Activated CD4-positive, alpha-beta T cell treated with anti-CD3 and anti-CD28 coated beads, Interleukin-2, amount 10 ng/mL, durations not matched to agents 7 days and 5 days (primary cell): ENCODE measurements around the gene SUOX. TPM values are rescaled to one million over a fixed set of nuclear protein-coding genes. Genes with fewer than 3 reads are reported as not detected.
"Not testable (repeated sequence)": the region's sequence is repeated elsewhere in the genome, so short reads cannot be mapped to it uniquely, and the experiment has no call there.

ENCODE experiments used
- CTCF ChIA-PET: fragments of 350-600 bp; sonication (Branson Sonifier 250); formaldehyde crosslinking; loops from one replicate; lab custom pipeline; 2021; ENCODE audit warnings: antibody characterized with exemption; lab: Charles Lee
- POLR2A ChIA-PET: fragments of 350-600 bp; sonication (Branson Sonifier 250); formaldehyde crosslinking; loops from one replicate; lab custom pipeline; 2021; ENCODE audit warnings: antibody characterized with exemption; lab: Charles Lee
- DNase-seq: peaks from one replicate; pipeline ENCODE4 v3.0.0-alpha.2; 2020
- H3K27ac Mint-ChIP-seq: one replicate; pipeline ENCODE4 v1.8.0; 2021; ENCODE audit warnings: mild to moderate bottlenecking, moderate library complexity, mixed read lengths
- H3K27me3 Mint-ChIP-seq: one replicate; pipeline ENCODE4 v1.8.0; 2021; ENCODE audit warnings: mixed read lengths
- H3K36me3 Mint-ChIP-seq: one replicate; pipeline ENCODE4 v1.8.0; 2021; ENCODE audit warnings: low read depth, mixed read lengths
- H3K4me1 Mint-ChIP-seq: one replicate; pipeline ENCODE4 v1.8.0; 2021; ENCODE audit warnings: mixed read lengths
- H3K4me3 Mint-ChIP-seq: one replicate; pipeline ENCODE4 v1.8.0; 2021; ENCODE audit warnings: mild to moderate bottlenecking, moderate library complexity, mixed read lengths
- H3K9me3 Mint-ChIP-seq: one replicate; pipeline ENCODE4 v1.8.0; 2021; ENCODE audit warnings: mixed read lengths
- total RNA-seq, 2 experiments: library from RNA; stranded (reverse); gene quantifications; one replicate each; pipeline ENCODE4 v1.2.3, GENCODE V29; 2021

The SUOX gene
- total RNA-seq, 2 experiments from 2014 or later: 2.4 to 3.5 TPM

DNA sequence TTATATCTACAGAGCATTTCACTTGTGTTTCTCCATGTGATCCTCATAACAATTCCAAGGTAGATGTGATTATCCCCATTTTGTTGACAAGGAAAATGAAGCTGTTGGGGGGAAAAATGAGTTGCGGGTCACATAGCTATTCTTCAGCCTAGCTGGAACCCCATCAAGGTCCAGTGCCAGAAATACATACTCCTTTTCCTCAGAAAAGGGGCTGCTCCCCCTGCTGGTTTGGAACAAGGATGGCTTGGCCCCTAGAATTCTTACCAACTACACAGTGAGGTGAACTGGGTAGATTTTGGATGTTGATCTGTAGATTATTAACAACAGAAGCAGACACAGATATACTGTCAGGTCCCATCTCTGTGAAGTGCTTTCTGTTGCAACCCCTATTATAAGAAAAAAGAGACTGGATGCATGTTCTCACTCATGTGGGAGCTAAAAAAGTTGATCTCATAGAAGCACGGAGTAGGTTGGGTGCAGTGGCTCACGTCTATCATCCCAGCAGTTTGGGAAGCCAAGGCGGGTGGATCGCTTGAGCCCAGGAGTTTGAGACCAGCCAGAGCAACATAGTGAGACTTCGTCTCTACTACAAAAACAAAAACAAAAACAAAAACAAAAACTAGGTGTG lies 32.7 kb downstream of the SUOX start:
- Mint-ChIP-seq H3K4me3 (no peak overlapping the region), H3K9me3 (no peaks in the 10 kb centered on the region), H3K36me3 (peaks cover 61% of the 10 kb centered on the region), H3K4me1 (peaks cover 52% of the 10 kb centered on the region), H3K27ac (no peak overlapping the region), H3K27me3 (no peaks in the 10 kb centered on the region)
- ChIA-PET CTCF (interaction anchor here (0.6 to 1.7 kb wide), 14 partner anchors 9 to 711 kb away, joined by 3 to 11 read pairs (median 4); partner anchors contain the start of genes IKZF4, RAB5B and SUOX), POLR2A (no interaction called here)
- peak; percentile 67 for DNase-seq

DNA sequence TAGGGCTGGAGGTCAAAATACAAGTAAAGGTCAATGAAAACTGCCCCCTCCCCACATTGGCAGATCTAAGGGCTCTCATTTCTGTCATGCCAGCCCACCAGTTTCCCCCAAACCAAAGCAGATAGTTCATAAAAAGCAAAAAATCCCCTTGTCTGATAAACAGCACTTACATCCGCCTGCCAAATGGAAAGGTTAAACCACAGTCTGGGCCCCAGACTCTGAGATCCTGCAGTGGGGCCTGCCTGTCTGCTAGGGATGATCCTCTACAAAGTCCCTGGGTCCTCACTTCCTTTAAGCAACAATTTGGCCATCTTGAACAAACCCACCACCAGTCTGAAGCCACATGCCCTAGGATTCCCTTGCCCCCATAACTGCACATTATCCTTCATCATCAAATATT lies 34.9 kb downstream of the SUOX start:
- Mint-ChIP-seq H3K27ac (peak overlapping the region; percentile 2), H3K4me3 (no peak overlapping the region), H3K27me3 (no peaks in the 10 kb centered on the region), H3K9me3 (no peaks in the 10 kb centered on the region), H3K4me1 (peaks cover 48% of the 10 kb centered on the region), H3K36me3 (peaks cover 54% of the 10 kb centered on the region)
- POLR2A ChIA-PET: no interaction called here
- CTCF ChIA-PET: interaction anchor here (1.1 to 1.2 kb wide), 2 partner anchors 8 to 9 kb away, joined by 3 to 4 read pairs; no protein-coding TSS in a partner anchor
- DNase-seq: no peak

DNA sequence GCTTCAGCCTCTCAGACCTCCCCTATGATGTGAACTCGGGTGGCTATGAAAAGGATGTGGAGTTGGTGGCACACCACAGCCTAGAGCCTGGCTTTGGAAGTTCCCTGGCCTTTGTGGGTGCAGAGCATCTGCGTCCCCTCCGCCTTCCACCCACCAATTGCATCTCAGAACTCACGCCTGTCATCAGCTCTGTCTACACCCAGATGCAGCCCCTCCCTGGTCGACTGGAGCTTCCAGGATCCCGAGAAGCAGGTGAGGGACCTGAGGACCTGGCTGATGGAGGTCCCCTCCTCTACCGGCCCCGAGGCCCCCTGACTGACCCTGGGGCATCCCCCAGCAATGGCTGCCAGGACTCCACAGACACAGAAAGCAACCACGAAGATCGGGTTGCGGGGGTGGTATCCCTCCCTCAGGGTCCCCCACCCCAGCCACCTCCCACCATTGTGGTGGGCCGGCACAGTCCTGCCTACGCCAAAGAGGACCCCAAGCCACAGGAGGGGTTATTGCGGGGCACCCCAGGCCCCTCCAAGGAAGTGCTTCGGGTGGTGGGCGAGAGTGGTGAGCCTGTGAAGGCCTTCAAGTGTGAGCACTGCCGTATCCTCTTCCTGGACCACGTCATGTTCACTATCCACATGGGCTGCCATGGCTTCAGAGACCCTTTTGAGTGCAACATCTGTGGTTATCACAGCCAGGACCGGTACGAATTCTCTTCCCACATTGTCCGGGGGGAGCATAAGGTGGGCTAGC lies 37.7 kb downstream of the SUOX start:
- H3K9me3 Mint-ChIP-seq: no peaks in the 10 kb centered on the region
- no peak overlapping the region for H3K27ac Mint-ChIP-seq
- peaks cover 40% of the 10 kb centered on the region for H3K4me1 Mint-ChIP-seq
- POLR2A ChIA-PET: no interaction called here
- no peak overlapping the region for H3K4me3 Mint-ChIP-seq
- peaks cover 42% of the 10 kb centered on the region for H3K36me3 Mint-ChIP-seq
- no peak for DNase-seq
- CTCF ChIA-PET: interaction anchor here (0.6 kb wide), 1 partner anchor 13 kb away, joined by 3 read pairs; no protein-coding TSS in a partner anchor
- H3K27me3 Mint-ChIP-seq: no peaks in the 10 kb centered on the region

DNA sequence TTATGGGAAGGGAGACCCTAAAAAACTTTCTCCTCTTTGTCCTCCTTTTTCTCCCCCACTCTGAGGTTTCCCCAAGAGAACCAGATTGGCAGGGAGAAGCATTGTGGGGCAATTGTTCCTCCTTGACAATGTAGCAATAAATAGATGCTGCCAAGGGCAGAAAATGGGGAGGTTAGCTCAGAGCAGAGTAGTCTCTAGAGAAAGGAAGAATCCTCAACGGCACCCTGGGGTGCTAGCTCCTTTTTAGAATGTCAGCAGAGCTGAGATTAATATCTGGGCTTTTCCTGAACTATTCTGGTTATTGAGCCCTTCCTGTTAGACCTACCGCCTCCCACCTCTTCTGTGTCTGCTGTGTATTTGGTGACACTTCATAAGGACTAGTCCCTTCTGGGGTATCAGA lies 40.1 kb downstream of the SUOX start:
- Mint-ChIP-seq H3K4me3 (no peak overlapping the region), H3K36me3 (peaks cover 35% of the 10 kb centered on the region), H3K27ac (no peak overlapping the region), H3K27me3 (no peaks in the 10 kb centered on the region), H3K4me1 (peaks cover 48% of the 10 kb centered on the region), H3K9me3 (no peaks in the 10 kb centered on the region)
- DNase-seq: no peak
- POLR2A ChIA-PET: no interaction called here
- CTCF ChIA-PET: interaction anchor here (0.6 to 1.0 kb wide), 3 partner anchors 16 to 152 kb away, joined by 3 to 4 read pairs (median 4); partner anchors contain the start of gene SMARCC2

DNA sequence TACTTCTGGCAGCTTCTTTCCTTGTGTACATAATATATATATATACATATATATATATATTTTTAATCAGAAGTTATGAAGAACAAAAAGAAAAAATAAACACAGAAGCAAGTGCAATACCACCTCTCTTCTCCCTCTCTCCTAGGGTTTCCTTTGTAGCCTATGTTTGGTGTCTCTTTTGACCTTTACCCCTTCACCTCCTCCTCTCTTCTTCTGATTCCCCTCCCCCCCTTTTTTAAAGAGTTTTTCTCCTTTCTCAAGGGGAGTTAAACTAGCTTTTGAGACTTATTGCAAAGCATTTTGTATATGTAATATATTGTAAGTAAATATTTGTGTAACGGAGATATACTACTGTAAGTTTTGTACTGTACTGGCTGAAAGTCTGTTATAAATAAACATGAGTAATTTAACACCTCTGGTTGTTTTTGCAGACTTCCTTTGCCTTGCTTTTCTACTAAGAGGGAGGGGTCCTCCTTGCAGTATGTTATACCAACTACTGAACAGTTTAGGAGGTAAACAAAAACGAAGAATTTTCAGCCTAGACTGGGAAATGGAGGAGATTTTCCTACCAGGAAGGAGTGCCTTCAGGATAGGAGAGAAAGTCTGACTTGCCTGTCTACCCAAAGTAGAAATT lies 41.1 kb downstream of the SUOX start:
- Mint-ChIP-seq H3K4me1 (peaks cover 48% of the 10 kb centered on the region), H3K27me3 (no peaks in the 10 kb centered on the region), H3K9me3 (no peaks in the 10 kb centered on the region), H3K36me3 (peaks cover 35% of the 10 kb centered on the region), H3K4me3 (no peak overlapping the region), H3K27ac (peak overlapping the region; percentile 70)
- no peak for DNase-seq
- POLR2A ChIA-PET: no interaction called here
- CTCF ChIA-PET: interaction anchor here (0.6 to 1.0 kb wide), 2 partner anchors 42 to 151 kb away, joined by 3 to 4 read pairs; partner anchors contain the start of gene SMARCC2

DNA sequence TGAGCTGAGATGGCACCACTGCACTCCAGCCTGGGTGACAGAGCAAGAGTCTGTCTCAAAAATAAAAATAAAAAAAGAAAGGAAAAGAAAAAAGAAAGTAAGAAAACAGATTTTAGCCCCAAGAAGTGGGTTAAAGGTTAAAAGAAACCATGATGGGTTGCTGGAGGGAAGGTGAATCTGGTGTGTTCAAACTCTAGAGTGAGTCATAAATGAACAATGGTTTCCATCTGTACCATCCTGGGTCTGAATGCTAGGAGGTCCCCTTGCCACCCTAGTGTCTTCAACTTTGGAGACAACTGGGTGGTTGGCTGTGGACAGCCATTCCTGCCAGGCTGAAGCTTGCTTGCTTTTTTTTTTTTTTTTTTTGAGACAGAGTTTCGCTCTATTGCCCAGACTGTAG lies 43.1 kb downstream of the SUOX start:
- peak; percentile 16 for DNase-seq
- H3K27ac Mint-ChIP-seq: peak overlapping the region; percentile 99
- H3K4me3 Mint-ChIP-seq: peak overlapping the region; percentile 100
- ChIA-PET POLR2A (interaction anchor here (0.6 to 0.9 kb wide), 2 partner anchors 25 to 320 kb away, joined by 3 to 4 read pairs; no protein-coding TSS in a partner anchor), CTCF (interaction anchor here (0.6 to 1.6 kb wide), 7 partner anchors 8 to 303 kb away, joined by 3 to 6 read pairs (median 4); partner anchors contain the start of gene SUOX)
- H3K27me3 Mint-ChIP-seq: no peaks in the 10 kb centered on the region
- peaks cover 50% of the 10 kb centered on the region for H3K4me1 Mint-ChIP-seq
- H3K36me3 Mint-ChIP-seq: peaks cover 42% of the 10 kb centered on the region
- H3K9me3 Mint-ChIP-seq: no peaks in the 10 kb centered on the region

DNA sequence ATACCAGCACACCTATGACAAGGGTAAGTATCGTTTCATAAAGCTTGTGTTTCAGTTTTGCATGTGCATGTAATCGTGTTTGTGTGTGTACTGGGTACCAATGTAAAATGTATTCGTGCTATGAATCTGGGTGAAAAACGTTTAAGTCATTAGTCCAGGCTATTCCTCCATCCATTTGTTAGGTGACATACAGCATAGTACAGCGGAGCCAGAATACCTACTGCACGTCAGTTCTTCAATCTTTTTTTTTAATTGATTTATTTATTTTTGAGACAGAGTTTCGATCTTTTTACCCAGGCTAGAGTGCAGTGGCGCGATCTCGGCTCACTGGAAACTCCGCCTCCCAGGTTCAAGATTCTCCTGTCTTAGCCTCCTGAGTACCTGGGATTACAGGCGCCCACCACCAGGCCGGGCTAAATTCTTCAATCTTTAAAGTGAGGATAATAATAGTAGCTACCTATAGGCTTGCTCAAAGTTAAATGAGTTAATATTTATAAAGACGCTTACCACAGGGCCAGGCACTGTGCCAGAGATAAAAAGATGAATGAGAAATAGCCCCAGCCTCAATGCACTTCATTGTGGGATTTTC lies 44.0 kb downstream of the SUOX start:
- Mint-ChIP-seq H3K27me3 (no peaks in the 10 kb centered on the region), H3K4me1 (peaks cover 52% of the 10 kb centered on the region), H3K27ac (peak overlapping the region; percentile 99), H3K4me3 (peak overlapping the region; percentile 100), H3K9me3 (no peaks in the 10 kb centered on the region), H3K36me3 (peaks cover 38% of the 10 kb centered on the region)
- ChIA-PET CTCF (interaction anchor here (0.6 to 1.6 kb wide), 6 partner anchors 9 to 304 kb away, joined by 3 to 6 read pairs (median 4); partner anchors contain the start of gene SUOX), POLR2A (interaction anchor here (0.6 kb wide), 1 partner anchor 34 kb away, joined by 6 read pairs; no protein-coding TSS in a partner anchor)
- no peak for DNase-seq

DNA sequence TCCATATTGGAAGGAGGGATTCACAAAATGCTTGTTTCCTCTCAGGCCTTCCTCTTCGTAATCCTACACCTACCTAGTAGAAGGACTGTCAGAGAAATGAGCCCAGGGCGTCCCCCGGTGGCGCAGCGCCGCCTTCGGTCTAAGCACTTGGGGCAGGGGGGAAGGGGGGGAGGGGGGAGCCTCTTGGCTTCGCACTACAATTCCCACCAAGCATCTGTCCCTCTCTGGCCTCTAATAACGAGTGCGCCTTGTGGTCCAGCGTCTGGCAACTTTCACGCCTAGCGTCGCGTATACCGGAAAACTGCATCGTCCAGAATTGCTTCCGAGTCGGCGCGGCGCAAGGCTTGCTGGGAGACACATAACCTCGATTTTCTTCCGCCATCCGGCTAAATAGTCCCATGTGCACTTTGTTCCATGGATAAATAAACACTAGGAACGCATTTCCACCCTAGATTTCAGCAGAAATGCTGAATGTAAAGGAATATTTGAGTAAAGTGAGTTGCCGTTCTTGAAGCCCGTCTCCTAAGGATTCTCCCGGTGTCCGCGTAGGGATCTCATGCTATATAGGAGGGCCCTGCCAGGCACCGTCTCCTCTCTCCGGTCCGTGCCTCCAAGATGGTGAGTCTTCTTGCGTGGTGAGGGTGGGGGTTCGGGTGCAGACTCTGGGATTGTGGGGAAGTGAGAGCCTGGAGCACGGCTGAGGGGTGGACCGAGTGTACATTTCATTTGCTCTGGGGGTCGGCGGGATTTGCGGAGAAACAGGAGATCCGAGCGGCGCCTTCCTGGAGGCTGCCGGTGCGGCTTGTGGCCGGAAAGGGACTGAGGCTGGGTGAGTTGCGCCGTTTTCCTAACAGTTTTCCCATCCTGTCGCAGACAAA lies 44.7 kb downstream of the SUOX start, which contains the start of gene RPS26:
TSS of gene RPS26 (plus strand) at position 367 of the 878 bp plus-strand sequence. CDS start at position 616, 249 bp downstream.
- Mint-ChIP-seq H3K36me3 (peaks cover 38% of the 10 kb centered on the region), H3K27me3 (no peaks in the 10 kb centered on the region), H3K27ac (peak within 1 kb of the TSS; percentile 99), H3K9me3 (no peaks in the 10 kb centered on the region), H3K4me3 (peak within 1 kb of the TSS; percentile 100), H3K4me1 (peaks cover 57% of the 10 kb centered on the region)
- peak; percentile 97 for DNase-seq
- CTCF ChIA-PET: interaction anchor here (1.2 to 1.6 kb wide), 2 partner anchors 9 to 44 kb away, joined by 4 read pairs; partner anchors contain the start of gene SUOX
- POLR2A ChIA-PET: no interaction called here

DNA sequence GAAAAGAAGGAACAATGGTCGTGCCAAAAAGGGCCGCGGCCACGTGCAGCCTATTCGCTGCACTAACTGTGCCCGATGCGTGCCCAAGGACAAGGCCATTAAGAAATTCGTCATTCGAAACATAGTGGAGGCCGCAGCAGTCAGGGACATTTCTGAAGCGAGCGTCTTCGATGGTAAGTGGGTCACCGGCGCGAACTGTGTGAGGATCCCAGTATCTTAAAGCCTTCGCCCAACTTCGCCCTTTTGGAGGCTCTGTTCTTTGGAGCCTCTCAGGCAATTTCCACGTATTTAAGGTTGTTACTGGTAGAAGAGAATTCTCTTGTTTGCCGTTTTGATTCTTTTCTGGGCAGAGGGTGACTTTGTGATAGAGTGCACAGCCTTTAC lies 45.3 kb downstream of the SUOX start:
- Mint-ChIP-seq H3K27ac (peak overlapping the region; percentile 99), H3K4me3 (peak overlapping the region; percentile 100), H3K36me3 (peaks cover 40% of the 10 kb centered on the region), H3K4me1 (peaks cover 59% of the 10 kb centered on the region)
- POLR2A ChIA-PET, CTCF ChIA-PET, H3K27me3 Mint-ChIP-seq, H3K9me3 Mint-ChIP-seq, DNase-seq: not testable (repeated sequence)

DNA sequence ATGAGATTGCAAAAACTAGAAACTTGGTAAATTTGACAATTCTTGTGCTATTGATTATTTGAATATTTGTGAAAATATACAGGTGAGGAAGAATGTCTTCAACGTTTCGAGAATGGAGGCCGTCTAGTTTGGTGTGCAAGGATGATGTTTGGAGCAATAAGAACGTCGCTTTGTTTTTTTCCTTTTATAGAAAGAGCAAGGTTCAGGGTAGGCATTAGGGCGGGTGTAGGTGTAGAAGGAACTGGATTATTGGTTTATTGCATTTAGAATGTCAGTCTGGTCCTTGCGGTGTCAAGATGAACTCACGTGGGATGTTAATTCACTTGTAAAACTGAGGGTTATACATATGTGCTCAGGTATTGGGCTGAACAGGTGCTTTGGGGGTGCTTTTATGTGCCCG lies 45.8 kb downstream of the SUOX start:
- H3K27ac Mint-ChIP-seq: peak overlapping the region; percentile 99
- H3K4me1 Mint-ChIP-seq: peaks cover 56% of the 10 kb centered on the region
- H3K36me3 Mint-ChIP-seq: peaks cover 36% of the 10 kb centered on the region
- DNase-seq: no peak
- ChIA-PET CTCF (no interaction called here), POLR2A (no interaction called here)
- no peaks in the 10 kb centered on the region for H3K27me3 Mint-ChIP-seq
- peak overlapping the region; percentile 100 for H3K4me3 Mint-ChIP-seq
- no peaks in the 10 kb centered on the region for H3K9me3 Mint-ChIP-seq

DNA sequence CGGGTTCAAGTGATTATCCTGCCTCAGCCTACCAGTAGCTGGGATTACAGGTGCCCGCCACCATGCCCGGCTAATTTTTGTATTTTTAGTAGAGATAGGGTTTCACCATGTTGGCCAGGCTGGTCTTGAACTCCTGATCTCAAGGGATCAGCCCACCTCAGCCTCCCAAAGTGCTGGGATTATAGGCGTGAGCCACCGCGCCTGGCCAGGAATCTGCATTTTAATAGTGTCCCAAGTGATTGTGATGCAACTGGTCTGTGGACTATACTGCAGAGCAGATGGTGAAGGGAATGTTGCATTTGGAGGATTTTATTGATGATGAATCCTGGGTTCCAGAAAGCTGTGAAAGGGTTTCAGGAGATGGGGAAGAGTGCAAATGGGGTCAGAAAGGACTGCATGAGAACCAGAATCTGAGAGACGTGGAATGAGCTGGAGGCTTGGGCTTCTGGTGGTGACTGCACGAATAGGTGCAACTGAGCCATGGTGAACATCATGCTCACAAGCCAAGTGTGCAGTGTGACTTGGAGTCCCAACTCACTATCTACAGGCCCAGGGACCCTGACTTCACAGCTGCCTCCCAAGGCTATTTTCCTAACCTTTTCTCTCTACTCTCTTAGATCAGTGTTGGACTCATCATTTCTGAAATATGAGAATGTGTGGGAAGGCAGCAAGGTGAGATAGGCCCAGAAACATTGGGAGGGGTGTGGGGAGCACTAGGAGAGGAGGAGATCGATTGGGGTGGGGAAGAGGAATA lies 49.1 kb downstream of the SUOX start:
- ChIA-PET CTCF (interaction anchor here (1.2 to 3.9 kb wide), 11 partner anchors 17 to 307 kb away, joined by 3 to 16 read pairs (median 6); partner anchors contain the start of genes DGKA, ESYT1, PA2G4 and RAB5B), POLR2A (no interaction called here)
- H3K4me1 Mint-ChIP-seq: peaks cover 32% of the 10 kb centered on the region
- H3K27ac Mint-ChIP-seq: peak overlapping the region; percentile 66
- no peak overlapping the region for H3K4me3 Mint-ChIP-seq
- H3K9me3 Mint-ChIP-seq: no peaks in the 10 kb centered on the region
- no peaks in the 10 kb centered on the region for H3K27me3 Mint-ChIP-seq
- no peak for DNase-seq
- peaks cover 31% of the 10 kb centered on the region for H3K36me3 Mint-ChIP-seq
